ENCODE measurements around the gene ACSF2.
A peak's percentile ranks its signal among the peaks of the same experiment; 100 is the strongest.

The ACSF2 gene

GRCh38 chr17:50502301-50502990 lies 76.4 kb downstream of the ACSF2 start:
- no peak overlapping the region for H3K27ac ChIP-seq
- TF ChIP-seq, protein P1, sequence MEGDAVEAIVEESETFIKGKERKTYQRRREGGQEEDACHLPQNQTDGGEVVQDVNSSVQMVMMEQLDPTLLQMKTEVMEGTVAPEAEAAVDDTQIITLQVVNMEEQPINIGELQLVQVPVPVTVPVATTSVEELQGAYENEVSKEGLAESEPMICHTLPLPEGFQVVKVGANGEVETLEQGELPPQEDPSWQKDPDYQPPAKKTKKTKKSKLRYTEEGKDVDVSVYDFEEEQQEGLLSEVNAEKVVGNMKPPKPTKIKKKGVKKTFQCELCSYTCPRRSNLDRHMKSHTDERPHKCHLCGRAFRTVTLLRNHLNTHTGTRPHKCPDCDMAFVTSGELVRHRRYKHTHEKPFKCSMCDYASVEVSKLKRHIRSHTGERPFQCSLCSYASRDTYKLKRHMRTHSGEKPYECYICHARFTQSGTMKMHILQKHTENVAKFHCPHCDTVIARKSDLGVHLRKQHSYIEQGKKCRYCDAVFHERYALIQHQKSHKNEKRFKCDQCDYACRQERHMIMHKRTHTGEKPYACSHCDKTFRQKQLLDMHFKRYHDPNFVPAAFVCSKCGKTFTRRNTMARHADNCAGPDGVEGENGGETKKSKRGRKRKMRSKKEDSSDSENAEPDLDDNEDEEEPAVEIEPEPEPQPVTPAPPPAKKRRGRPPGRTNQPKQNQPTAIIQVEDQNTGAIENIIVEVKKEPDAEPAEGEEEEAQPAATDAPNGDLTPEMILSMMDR (conservative IDR thresholded peaks at IDR 0.05) = no peak

- TF ChIP-seq, protein P1 (conservative IDR thresholded peaks at IDR 0.05) = no peak
- no peak overlapping the region for H3K27ac ChIP-seq
These were observed 79.6 kb downstream of the ACSF2 start for GRCh38 chr17:50505591-50506130.

DNA sequence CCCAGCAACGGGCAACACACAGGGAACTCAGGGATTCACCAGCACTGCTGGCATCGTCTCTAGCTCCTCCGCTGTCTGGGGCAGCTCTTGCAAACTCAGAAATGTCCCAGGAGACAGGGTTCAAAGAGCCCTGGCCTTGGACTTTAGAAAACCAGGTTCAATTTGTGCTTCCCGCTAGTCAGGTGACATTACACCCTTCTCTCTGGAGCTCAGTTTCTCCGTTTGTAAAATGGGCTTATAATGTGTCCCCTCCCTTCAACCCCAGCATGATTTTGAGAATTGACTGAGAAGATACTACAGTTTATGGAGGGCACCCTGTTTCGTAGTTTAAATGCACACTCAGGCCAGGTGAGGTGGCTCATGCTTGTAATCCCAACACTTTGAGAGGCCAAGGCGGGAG lies 80.3 kb downstream of the ACSF2 start:
- no peak overlapping the region for H3K27ac ChIP-seq
- TF ChIP-seq, protein P1 (conservative IDR thresholded peaks at IDR 0.05) = no peak

GRCh38 chr17:50507871-50508572 lies 82.0 kb downstream of the ACSF2 start, which contains the start of gene MYCBPAP:
TSS of gene MYCBPAP (plus strand) at chr17:50508439. CDS start at chr17:50508675, 236 bp downstream.
- TF ChIP-seq, protein P1 (conservative IDR thresholded peaks at IDR 0.05) = peak; percentile 40; the same call in 1 of the 2 replicates
- H3K27ac ChIP-seq = peak within 1 kb of the TSS; percentile 72

DNA sequence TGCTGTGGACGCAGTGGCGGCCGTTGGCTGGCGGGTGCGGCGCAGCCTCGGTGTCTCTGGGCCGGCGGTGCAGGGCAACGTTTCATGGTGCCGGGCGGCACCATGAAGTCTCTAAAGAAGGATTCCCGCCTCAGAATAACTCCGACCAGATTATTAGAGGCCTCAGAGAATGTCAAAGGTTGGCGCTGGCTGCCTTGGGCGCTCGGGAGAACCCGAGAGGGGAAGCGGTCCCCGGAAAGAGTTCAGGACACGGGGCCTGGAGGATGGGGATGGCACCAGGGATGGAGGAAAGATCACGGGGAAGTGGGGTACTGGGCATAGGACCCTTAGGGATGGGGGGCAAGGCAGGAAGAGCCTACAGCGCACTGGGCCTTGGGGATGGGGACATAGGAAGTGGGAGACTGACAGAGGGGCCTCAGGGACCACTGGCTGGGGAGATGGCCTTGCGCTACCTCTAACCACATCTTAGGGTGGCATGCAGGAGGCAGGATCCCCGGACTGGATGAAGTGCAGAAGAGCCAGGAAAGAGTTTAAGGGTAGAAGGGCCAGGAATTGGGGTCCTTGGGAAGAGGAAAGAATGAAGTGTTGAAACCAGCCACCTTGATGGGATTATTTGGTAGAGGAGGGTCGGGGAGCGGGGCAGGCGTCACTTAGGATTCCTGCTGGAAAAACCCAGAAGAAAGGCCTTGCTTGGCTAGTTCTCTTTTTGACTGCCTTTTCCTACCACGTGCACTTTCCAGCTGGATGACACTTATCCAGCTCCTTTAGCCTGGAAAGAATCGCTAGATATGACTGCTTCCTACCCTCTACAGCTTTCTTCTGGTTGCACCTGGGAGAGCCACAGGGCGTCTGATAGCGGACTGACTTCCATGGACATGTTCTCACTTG lies 82.8 kb downstream of the ACSF2 start:
- TF ChIP-seq, protein P1 (conservative IDR thresholded peaks at IDR 0.05) = 0 out of 2 replicates have a peak, but pooled peaks have one; percentile 0

DNA sequence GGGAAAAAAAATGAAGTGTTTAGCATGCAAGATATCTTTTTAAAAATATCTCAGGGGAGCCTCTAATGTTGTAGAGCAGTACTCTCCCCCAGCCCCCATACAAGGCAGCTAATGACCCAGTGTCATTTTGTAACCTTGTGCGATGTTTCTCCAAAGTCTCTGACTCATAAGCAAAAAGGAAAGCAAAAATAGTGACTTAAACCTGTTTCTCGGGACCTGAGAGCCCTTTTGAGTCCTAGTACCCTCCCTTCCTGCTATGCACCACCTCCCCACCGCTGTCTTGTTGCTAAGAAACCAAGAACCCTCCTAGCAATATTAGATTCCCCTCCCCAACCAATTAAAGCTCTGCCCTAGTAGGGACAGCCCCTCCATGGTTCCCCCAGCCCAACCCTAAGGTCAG lies 85.0 kb downstream of the ACSF2 start:
- TF ChIP-seq, protein P1 (conservative IDR thresholded peaks at IDR 0.05) = no peak
- H3K27ac ChIP-seq = no peak overlapping the region

More for the DNA sequence above, 82.8 kb downstream of the ACSF2 start:
- peak overlapping the region; percentile 72 for H3K27ac ChIP-seq

Measured in VCaP (cell line).